Cortex of kidney (tissue), 1 donor: Measurements from ENCODE around the gene CA9.

Experiments used
- DNase-seq: peaks from one replicate; lab custom pipeline; 2025; lab: John Stamatoyannopoulos, UW

The CA9 gene

DNA sequence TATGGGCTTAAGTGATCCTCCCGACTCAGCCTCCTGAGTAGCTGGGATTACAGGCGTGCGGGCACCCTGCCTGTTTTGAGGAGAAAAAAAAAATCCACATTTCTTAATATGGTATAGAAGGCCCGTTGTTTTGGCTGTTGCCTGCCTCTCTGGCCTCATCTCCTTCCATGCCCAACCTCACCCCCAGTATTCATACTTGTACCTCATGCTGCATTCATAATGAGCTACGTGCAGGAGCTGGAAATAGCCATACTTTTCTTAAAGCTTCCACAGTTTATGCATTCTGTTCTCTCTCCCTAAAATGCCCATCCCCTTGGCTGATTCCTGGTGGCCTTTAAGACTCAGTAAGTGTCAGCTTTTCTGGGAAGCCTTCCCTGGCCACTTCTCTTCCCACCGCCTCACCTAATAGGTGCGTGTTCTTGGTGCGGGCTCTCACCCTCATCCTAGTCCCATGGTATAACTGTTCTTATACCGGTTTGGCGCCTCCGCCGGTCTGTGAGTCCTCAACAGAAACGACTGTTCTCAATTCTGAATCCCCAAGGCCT, 18.1 kb downstream of the CA9 start:
- no peak for DNase-seq

DNA sequence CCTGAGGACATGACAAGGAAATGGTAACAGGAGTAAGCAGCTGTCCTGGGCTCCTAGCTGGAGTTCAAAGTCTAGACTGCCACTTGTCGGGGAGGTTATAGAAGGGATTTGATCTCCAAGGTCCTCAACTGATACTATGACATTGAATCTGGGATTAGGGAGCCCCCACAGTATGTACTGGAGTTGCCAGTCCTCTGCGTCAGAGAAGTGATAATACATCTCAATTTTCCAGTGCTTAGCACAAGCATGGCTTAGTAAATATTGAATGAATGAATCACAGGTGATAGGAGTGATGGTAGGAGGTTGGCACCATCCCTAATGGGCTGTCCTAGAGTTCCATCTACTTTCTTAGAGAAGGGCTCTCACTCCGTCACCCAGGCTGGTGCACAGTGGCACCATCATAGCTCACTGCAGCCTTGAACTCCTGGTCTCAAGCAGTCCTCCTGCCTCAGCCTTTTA, 22.2 kb downstream of the CA9 start:
- no peak for DNase-seq

GRCh38 chr9:35696520-35697215, 22.9 kb downstream of the CA9 start:
- no peak for DNase-seq

GRCh38 chr9:35697486-35697885, 23.8 kb downstream of the CA9 start:
- DNase-seq, result no peak

- no peak for DNase-seq
Observed at GRCh38 chr9:35698231-35698630, 24.5 kb downstream of the CA9 start.

DNA sequence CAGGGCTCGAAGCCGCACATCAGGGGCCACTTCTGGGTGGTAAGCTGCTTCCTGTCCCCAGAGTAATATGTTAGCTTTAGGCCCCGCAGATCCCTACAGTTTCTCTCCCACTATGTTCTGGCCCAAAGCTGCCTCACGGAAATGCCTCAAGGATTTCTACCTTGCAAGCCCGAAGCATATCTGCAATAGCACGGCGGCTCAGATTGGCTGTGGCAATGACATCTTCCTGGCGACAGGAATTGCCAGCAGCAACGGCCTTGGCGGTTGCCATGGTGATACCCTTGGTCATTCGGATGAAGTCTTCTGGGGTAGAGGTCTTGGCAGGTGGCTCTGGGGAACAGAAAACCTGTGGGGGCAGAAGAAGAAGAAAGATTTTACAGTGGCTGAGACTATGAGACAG, 26.3 kb downstream of the CA9 start:
- no peak for DNase-seq

GRCh38 chr9:35700942-35701341, 27.2 kb downstream of the CA9 start:
- no peak for DNase-seq

- no peak for DNase-seq
Observed at GRCh38 chr9:35702696-35703095, 29.0 kb downstream of the CA9 start.

GRCh38 chr9:35703906-35704672, 30.4 kb downstream of the CA9 start:
- DNase-seq, result no peak

DNA sequence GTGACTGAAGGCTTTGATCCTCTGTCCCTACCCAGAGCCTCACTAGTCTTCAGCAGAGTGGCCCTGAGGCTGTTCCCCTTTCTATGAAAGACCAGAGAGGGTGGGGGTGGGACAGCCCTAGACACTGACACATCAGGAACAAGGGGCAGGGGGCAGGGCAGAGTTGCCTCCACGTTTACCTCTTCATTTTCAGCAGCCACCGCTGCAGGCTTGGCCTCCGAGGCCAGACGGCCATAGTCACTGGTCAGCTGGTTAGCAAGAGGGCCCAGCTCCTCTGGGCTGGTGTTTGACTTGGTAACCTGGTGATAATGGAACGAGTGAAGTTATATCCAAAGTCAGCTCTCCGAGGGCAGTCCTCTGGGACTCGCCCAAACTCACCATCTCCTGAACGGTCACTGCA, 31.6 kb downstream of the CA9 start:
- no peak for DNase-seq

DNA sequence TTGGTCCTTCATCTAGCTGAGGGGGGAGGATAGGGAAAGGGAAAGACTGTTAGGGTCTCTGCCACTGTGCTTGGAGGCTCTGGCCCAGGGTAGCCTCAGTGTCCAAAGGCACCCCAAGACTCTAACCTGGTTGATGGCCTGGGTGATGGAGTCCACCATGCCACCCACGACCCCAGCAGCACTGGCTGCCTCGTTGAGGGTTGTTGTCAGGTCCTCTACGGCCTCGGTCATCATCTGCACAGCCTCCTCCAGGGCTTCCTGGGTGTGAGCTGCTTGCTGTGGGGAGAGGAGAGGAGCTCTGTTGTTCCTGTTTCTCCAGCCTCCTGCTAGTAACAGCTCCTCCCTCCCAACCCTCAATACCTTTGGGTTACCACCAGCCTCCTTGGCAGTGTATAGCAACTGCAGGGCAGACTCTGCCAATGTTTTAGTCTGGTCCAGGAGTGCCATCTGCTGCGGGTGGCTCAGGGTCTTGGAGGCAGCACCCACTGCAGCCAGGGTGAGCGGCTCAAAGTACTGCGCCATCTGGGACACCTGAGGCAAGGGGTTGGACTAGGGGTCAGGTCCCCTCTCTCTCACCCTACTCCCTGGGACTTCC, 32.2 kb downstream of the CA9 start:
- DNase-seq, result no peak

GRCh38 chr9:35706951-35707350, 33.2 kb downstream of the CA9 start:
- no peak for DNase-seq

DNA sequence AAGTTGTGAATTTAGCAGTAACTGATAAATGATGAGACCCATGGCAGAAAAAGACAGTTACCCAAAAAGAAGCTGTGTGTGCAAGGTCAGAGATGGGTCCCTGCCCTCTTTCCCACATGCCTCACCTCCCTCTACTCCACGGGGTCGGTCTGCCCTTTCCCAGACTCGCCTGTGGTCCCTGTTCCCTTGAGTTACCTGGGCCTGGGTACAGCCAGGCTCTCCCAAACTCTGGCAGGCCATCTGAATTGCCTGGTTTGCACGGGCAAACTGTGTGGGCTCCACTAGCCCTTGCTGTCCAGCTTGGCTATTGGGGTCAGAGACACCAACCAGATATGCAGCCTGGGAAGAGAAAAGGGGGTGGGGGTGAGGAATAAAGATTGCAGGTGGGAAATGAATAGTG, 34.4 kb downstream of the CA9 start:
- DNase-seq, result no peak

DNA sequence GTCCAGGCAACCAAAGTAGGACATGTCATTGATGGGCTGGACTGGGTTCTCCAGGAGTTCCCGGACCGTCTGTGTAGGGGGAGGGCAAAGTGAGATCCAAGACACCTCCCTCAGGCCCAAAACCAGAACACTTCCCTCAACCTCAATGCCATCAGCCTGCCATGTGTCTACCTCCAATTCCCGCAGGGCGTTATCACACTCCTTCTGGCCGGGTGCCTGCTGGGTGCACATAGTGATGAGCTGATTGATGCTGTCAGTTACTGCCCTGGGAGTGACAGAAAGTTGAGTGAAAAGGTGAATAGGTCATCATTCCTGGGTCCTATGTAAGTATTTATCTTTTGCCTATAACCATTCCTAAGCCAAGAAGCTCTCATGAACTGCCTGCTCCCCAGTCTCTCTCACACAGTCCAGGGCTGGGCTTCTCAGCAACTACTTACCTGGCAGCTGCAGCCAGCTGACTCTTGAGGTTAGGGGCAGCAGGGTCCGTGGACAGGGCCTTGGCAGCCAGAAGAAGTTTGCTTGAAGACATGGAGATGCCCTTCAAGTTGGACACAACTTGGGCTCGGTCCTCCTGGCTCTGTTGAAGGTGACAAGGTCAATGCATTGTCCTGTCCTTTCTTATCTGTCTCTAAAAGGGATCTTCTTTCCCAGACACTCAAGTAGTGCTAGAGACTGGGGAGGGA, 37.2 kb downstream of the CA9 start:
- no peak for DNase-seq

DNA sequence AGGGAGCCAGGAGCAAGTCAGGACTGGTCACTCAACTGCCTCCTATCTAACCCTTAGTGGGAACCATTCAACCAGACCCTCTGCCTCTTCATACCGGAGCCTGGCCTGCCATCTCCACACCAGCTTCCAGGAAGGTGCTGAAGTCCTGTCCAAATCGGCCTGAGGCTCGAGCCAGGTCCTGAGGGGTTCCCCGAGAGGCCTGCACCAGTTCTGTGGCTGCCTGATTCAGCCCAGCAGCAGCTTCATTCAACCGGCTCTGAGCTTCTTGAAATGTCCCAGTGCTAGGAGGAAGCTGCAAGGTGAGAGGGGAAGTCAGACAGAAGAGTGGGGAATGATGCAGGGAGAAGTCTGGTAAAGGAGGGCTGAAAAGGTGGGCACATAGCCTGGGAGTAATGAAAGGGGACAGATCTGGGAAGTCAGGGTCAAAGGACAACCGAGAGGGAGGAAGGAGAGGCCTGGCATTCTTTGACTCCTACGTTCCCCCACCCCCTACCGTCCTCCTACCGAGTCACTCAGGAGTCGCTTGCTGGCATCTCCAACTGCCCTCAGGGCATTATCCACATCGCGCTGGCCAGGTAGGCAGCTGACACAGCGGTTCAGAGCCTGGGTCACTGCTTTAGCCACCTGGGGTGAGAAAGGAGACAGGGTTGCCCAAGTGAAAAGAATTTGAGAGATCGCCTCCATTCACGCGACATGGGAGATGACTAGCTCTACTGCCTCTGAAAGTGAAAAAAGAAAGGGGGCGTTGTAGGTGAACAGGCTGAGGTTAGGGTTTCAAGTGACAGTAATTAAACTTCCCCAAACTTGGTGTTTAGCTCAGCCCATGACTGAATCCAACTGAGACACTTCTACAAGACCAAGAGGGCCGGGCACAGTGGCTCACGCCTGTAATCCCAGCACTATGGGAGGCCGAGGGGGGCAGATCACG, 38.0 kb downstream of the CA9 start:
- DNase-seq, result no peak

- no peak for DNase-seq
Observed at GRCh38 chr9:35712762-35713400, 39.2 kb downstream of the CA9 start.

- DNase-seq, result no peak
Observed at GRCh38 chr9:35713578-35713977, 39.9 kb downstream of the CA9 start.

DNA sequence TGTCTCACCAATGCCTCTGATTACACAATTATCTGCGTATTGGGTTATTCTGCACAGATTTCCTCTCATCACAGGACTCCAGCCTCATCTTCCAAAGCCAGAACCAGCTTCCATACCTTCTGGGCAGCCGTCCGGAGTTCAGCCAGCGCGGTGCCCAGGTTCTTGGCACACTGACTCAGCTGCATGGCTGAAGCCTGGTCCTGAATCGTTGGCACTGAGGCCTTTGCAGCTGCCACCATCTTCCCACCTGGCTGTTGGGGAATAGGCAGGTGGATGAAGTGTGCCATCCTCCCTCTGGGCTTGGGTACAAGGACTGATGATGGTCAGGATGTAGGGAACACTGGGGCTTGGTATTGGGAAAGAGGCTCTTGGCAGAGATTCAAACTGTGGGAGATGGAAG, 40.4 kb downstream of the CA9 start:
- DNase-seq, result no peak

DNA sequence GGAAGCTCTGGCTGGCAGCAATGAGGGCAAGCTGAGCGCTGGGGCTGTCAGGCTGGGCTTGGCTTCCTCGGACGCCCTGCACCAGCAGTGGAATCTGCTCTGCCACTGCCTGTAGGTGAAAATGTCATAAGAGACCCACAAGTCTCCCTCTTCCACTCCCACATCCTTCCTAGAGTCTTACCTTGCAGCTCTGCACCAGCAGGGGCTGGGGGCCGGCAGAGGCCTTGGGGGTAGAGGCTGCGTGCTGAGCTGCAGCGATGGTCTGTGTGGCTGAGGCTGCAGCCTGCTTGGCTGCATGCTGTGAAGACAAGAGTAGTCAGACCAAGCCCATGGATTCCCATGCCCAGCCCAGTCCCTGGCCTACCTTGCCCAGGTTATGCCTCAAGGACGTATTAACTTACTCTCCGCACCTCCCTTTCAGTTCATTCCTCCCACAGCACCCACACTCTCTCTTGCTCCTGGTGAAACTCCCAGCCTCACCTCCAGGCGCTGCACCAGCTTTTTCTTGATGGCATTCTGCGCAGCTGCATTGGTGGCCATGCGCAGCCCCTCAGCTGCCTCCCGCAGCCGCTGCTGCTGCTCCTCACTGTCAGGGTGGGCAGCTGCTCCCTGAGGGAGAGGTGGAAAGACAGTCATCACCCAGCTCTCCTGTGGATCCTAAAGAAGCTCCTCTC, 41.0 kb downstream of the CA9 start:
- DNase-seq, result no peak

DNA sequence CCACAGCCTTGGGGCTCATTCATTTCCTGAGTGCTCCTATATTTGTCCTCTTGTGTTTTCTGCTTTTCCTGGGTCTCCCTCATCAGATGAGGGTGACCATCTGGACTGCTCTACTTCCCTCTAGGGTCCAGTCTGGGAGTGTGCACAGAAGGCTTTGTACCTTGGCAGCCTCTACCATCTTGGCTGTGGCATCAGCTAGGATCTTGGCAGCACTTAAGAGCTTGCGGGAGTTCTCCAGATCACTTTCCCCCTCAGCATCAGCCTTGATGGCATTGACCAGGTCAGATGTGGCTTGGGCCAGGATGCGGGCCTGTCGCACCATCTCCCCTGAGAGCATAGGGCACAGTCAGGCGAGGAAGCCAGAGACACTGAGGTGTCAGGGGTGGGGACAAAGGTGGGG, 42.5 kb downstream of the CA9 start:
- DNase-seq, result no peak
